ENCODE results near the gene TUFT1.
"Not testable (repeated sequence)": the region's sequence is repeated elsewhere in the genome, so short reads cannot be mapped to it uniquely, and the experiment has no call there.

Gene TUFT1

DNA sequence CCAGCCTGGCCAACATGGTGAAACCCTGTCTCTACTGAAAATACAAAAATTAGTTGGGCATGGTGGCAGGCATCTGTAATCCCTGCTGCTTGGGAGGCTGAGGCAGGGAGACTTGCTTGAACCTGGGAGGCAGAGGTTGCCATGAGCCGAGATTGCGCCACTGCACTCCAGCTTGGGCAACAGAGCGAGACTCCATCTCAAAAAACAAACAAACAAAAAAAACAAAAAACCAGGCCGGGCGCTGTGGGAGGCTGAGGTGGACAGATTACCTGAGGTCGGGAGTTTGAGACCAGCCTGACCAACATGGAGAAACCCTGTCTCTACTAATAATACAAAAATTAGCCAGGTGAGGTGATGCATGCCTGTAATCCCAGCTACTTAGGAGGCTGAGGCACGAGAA lies 17.7 kb upstream of the TUFT1 start:
- not testable (repeated sequence) for H3K9me3 ChIP-seq (ENCODE audit: control insufficient read depth, insufficient read depth, low read depth, low read length); H3K4me1 ChIP-seq (ENCODE audit: control insufficient read depth, insufficient read depth, low read length); H3K4me3 ChIP-seq (ENCODE audit: low read depth, low read length); H3K27ac ChIP-seq (ENCODE audit: extremely low read depth, low read depth, low read length)
- peaks cover 4 to 66% of the 10 kb centered on the region in 2 experiments; a peak in 2 of 3 replicates for H3K36me3 ChIP-seq (ENCODE audit: control insufficient read depth in 2 of 2, insufficient read depth in 1 of 2, low read length in 2 of 2)
- CTCF ChIA-PET = interaction anchor here (0.6 to 0.8 kb wide), 2 partner anchors 11 to 64 kb away, joined by 3 to 4 read pairs; no protein-coding TSS in a partner anchor
- POLR2A ChIA-PET = interaction anchor here (0.7 to 2.7 kb wide), 3 partner anchors 11 to 19 kb away, joined by 3 to 8 read pairs (median 4); partner anchors contain the start of genes CGN and TUFT1

- no peak overlapping the region for H3K4me3 ChIP-seq (ENCODE audit: low read depth, low read length)
- POLR2A ChIA-PET = interaction anchor here (0.6 to 2.7 kb wide), 3 partner anchors 12 to 294 kb away, joined by 3 to 8 read pairs (median 4); partner anchors contain the start of genes CGN and TUFT1
- H3K36me3 ChIP-seq (ENCODE audit: control insufficient read depth in 2 of 2, insufficient read depth in 1 of 2, low read length in 2 of 2) = peaks cover 6 to 63% of the 10 kb centered on the region in 2 experiments; a peak in 2 of 3 replicates
- H3K9me3 ChIP-seq (ENCODE audit: control insufficient read depth, insufficient read depth, low read depth, low read length) = no peaks in the 10 kb centered on the region
- CTCF ChIA-PET = interaction anchor here (0.8 to 1.4 kb wide), 4 partner anchors 10 to 15 kb away, joined by 3 to 6 read pairs (median 4); no protein-coding TSS in a partner anchor
- no peaks in the 10 kb centered on the region for H3K4me1 ChIP-seq (ENCODE audit: control insufficient read depth, insufficient read depth, low read length)
- H3K27ac ChIP-seq (ENCODE audit: extremely low read depth, low read depth, low read length) = no peak overlapping the region
- no peak for TF ChIP-seq ZNF837 (tag by site-specific recombination; IDR thresholded peaks at IDR 0.05)
Measured at GRCh38 chr1:151523326-151523725, 16.8 kb upstream of the TUFT1 start.

GRCh38 chr1:151524736-151525135 lies 15.4 kb upstream of the TUFT1 start:
- CTCF ChIA-PET = interaction anchor here (1.4 kb wide), 1 partner anchor 10 kb away, joined by 6 read pairs; no protein-coding TSS in a partner anchor
- peaks cover 7 to 59% of the 10 kb centered on the region in 2 experiments; a peak in 2 of 3 replicates for H3K36me3 ChIP-seq (ENCODE audit: control insufficient read depth in 2 of 2, insufficient read depth in 1 of 2, low read length in 2 of 2)
- POLR2A ChIA-PET = no interaction called here

More at GRCh38 chr1:151524736-151525135, 15.4 kb upstream of the TUFT1 start:
- Histone ChIP-seq H3K4me3 (ENCODE audit: low read depth, low read length) (no peak overlapping the region), H3K4me1 (ENCODE audit: control insufficient read depth, insufficient read depth, low read length) (no peaks in the 10 kb centered on the region), H3K9me3 (ENCODE audit: control insufficient read depth, insufficient read depth, low read depth, low read length) (no peaks in the 10 kb centered on the region), H3K27ac (ENCODE audit: extremely low read depth, low read depth, low read length) (no peak overlapping the region)
- TF ChIP-seq ZNF302 (tag by site-specific recombination; IDR thresholded peaks at IDR 0.05; ENCODE audit: low read depth) (no peak), TCF7L2 (IDR thresholded peaks at IDR 0.05; ENCODE audit: borderline replicate concordance, low read depth, low read length) (no peak), ZNF580 (tag by site-specific recombination; IDR thresholded peaks at IDR 0.05) (no peak), ZNF292 (tag by site-specific recombination; IDR thresholded peaks at IDR 0.05; ENCODE audit: borderline replicate concordance, low read depth) (no peak), MZF1 (tag by site-specific recombination; IDR thresholded peaks at IDR 0.05; ENCODE audit: borderline replicate concordance) (no peak), ZNF626 (tag by site-specific recombination; IDR thresholded peaks at IDR 0.05) (no peak), ZBTB48 (tag by site-specific recombination; IDR thresholded peaks at IDR 0.05) (no peak), PRDM1 (tag by site-specific recombination; IDR thresholded peaks at IDR 0.05) (no peak), ZNF624 (tag by site-specific recombination; IDR thresholded peaks at IDR 0.05) (no peak), RBAK (tag by site-specific recombination; IDR thresholded peaks at IDR 0.05) (no peak), EGR2 (tag by site-specific recombination; IDR thresholded peaks at IDR 0.05; ENCODE audit: low read depth) (no peak), ZBTB17 (tag by site-specific recombination; IDR thresholded peaks at IDR 0.05) (no peak)
- TF ChIP-seq, protein P1, sequence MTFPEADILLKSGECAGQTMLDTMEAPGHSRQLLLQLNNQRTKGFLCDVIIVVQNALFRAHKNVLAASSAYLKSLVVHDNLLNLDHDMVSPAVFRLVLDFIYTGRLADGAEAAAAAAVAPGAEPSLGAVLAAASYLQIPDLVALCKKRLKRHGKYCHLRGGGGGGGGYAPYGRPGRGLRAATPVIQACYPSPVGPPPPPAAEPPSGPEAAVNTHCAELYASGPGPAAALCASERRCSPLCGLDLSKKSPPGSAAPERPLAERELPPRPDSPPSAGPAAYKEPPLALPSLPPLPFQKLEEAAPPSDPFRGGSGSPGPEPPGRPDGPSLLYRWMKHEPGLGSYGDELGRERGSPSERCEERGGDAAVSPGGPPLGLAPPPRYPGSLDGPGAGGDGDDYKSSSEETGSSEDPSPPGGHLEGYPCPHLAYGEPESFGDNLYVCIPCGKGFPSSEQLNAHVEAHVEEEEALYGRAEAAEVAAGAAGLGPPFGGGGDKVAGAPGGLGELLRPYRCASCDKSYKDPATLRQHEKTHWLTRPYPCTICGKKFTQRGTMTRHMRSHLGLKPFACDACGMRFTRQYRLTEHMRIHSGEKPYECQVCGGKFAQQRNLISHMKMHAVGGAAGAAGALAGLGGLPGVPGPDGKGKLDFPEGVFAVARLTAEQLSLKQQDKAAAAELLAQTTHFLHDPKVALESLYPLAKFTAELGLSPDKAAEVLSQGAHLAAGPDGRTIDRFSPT (tag by site-specific recombination; IDR thresholded peaks at IDR 0.05) = no peak
- TF ChIP-seq, protein P2, sequence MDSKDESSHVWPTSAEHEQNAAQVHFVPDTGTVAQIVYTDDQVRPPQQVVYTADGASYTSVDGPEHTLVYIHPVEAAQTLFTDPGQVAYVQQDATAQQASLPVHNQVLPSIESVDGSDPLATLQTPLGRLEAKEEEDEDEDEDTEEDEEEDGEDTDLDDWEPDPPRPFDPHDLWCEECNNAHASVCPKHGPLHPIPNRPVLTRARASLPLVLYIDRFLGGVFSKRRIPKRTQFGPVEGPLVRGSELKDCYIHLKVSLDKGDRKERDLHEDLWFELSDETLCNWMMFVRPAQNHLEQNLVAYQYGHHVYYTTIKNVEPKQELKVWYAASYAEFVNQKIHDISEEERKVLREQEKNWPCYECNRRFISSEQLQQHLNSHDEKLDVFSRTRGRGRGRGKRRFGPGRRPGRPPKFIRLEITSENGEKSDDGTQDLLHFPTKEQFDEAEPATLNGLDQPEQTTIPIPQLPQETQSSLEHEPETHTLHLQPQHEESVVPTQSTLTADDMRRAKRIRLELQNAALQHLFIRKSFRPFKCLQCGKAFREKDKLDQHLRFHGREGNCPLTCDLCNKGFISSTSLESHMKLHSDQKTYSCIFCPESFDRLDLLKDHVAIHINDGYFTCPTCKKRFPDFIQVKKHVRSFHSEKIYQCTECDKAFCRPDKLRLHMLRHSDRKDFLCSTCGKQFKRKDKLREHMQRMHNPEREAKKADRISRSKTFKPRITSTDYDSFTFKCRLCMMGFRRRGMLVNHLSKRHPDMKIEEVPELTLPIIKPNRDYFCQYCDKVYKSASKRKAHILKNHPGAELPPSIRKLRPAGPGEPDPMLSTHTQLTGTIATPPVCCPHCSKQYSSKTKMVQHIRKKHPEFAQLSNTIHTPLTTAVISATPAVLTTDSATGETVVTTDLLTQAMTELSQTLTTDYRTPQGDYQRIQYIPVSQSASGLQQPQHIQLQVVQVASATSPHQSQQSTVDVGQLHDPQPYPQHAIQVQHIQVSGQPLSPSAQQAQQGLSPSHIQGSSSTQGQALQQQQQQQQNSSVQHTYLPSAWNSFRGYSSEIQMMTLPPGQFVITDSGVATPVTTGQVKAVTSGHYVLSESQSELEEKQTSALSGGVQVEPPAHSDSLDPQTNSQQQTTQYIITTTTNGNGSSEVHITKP (tag by site-specific recombination; IDR thresholded peaks at IDR 0.05) = no peak
- TF ChIP-seq, protein P3, sequence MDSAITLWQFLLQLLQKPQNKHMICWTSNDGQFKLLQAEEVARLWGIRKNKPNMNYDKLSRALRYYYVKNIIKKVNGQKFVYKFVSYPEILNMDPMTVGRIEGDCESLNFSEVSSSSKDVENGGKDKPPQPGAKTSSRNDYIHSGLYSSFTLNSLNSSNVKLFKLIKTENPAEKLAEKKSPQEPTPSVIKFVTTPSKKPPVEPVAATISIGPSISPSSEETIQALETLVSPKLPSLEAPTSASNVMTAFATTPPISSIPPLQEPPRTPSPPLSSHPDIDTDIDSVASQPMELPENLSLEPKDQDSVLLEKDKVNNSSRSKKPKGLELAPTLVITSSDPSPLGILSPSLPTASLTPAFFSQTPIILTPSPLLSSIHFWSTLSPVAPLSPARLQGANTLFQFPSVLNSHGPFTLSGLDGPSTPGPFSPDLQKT (IDR thresholded peaks at IDR 0.05; ENCODE audit: borderline replicate concordance, low read depth, low read length) = no peak
